Upper lobe of right lung (tissue), 1 donor: ENCODE results near the gene TEX36. TPM values are rescaled to one million over a fixed set of nuclear protein-coding genes. Genes with fewer than 3 reads are reported as not detected.
"Not testable (repeated sequence)": the region's sequence is repeated elsewhere in the genome, so short reads cannot be mapped to it uniquely, and the experiment has no call there.

Experiments used
- ATAC-seq: fragments of 200-7000 bp; cut with Tn5 transposase; one replicate; pipeline ENCODE4 v1.9.1; 2020; ENCODE audit warnings: mild to moderate bottlenecking, moderate library complexity
- DNase-seq: peaks from one replicate; pipeline ENCODE4 v3.0.0-alpha.2; 2020
- H3K27ac ChIP-seq: fragments of 200-600 bp; one replicate; pipeline ENCODE4 v1.8.0; 2022
- H3K27me3 ChIP-seq: fragments of 200-600 bp; one replicate; pipeline ENCODE4 v1.8.0; 2022; ENCODE audit warnings: mild to moderate bottlenecking
- H3K36me3 ChIP-seq: fragments of 200-600 bp; one replicate; pipeline ENCODE4 v1.8.0; 2022
- H3K4me1 ChIP-seq: fragments of 200-600 bp; one replicate; pipeline ENCODE4 v1.8.0; 2022
- H3K4me3 ChIP-seq: fragments of 200-600 bp; one replicate; pipeline ENCODE4 v1.8.0; 2022; ENCODE audit warnings: mild to moderate bottlenecking
- H3K9me3 ChIP-seq: fragments of 200-600 bp; one replicate; pipeline ENCODE4 v1.8.0; 2022
- CTCF ChIP-seq: fragments of 200-600 bp; IDR thresholded peaks from one replicate; pipeline ENCODE4 v1.8.0; 2022; ENCODE audit warnings: antibody characterized with exemption
- intact Hi-C: fragments of 100-400 bp; cut with DNase I; formaldehyde crosslinking; loops from one replicate; pipeline ENCODE4 v1.11.0; 2022
- total RNA-seq: library from RNA; stranded (reverse); fragmentation: NEBNext Ultra II Directional; extraction: Animal tissue kit (Norgen Biotek cat#: 25700); gene quantifications from one replicate; pipeline ENCODE4 v1.2.1, GENCODE V29; 2021
- donor health status: DM: no; HTN: yes; CAD: no; lungs with severe emphysema.

TEX36 gene
- total RNA-seq, 1 donor from 2014 or later, result not detected

GRCh38 chr10:125661941-125662515 is 20.9 kb downstream of the TEX36 start:
- no peak for TF ChIP-seq CTCF
- no peaks in the 10 kb centered on the region for H3K9me3 ChIP-seq
- H3K27me3 ChIP-seq, result no peaks in the 10 kb centered on the region
- intact Hi-C loops, result no loop called here
- no peaks in the 10 kb centered on the region for H3K36me3 ChIP-seq
- DNase-seq (no peak), ATAC-seq (no peak)
- H3K27ac ChIP-seq, result no peak overlapping the region
- H3K4me1 ChIP-seq, result no peaks in the 10 kb centered on the region
- no peak overlapping the region for H3K4me3 ChIP-seq

GRCh38 chr10:125661431-125661940 is 21.5 kb downstream of the TEX36 start:
- Histone ChIP-seq H3K4me3 (no peak overlapping the region), H3K9me3 (no peaks in the 10 kb centered on the region), H3K27me3 (no peaks in the 10 kb centered on the region), H3K4me1 (no peaks in the 10 kb centered on the region), H3K36me3 (no peaks in the 10 kb centered on the region), H3K27ac (no peak overlapping the region)
- intact Hi-C loops, result no loop called here
- no peak for DNase-seq
- TF ChIP-seq CTCF, result no peak
- ATAC-seq, result peak; percentile 10

- ATAC-seq (no peak), DNase-seq (no peak)
- no peaks in the 10 kb centered on the region for H3K27me3 ChIP-seq
- H3K9me3 ChIP-seq, result no peaks in the 10 kb centered on the region
- H3K27ac ChIP-seq, result no peak overlapping the region
- H3K4me1 ChIP-seq, result no peaks in the 10 kb centered on the region
- no peak overlapping the region for H3K4me3 ChIP-seq
- intact Hi-C loops, result no loop called here
- TF ChIP-seq CTCF, result no peak
- H3K36me3 ChIP-seq, result no peaks in the 10 kb centered on the region
These were observed 23.9 kb downstream of the TEX36 start for GRCh38 chr10:125659071-125659470.

GRCh38 chr10:125656523-125656922 is 26.4 kb downstream of the TEX36 start:
- Histone ChIP-seq H3K27ac (no peak overlapping the region), H3K36me3 (no peaks in the 10 kb centered on the region), H3K4me1 (no peaks in the 10 kb centered on the region), H3K27me3 (no peaks in the 10 kb centered on the region), H3K4me3 (no peak overlapping the region), H3K9me3 (no peaks in the 10 kb centered on the region)
- intact Hi-C loops, result no loop called here
- no peak for TF ChIP-seq CTCF
- DNase-seq, result no peak
- no peak for ATAC-seq

GRCh38 chr10:125653113-125653512 is 29.9 kb downstream of the TEX36 start:
- H3K27ac ChIP-seq, H3K27me3 ChIP-seq, ATAC-seq, H3K36me3 ChIP-seq, intact Hi-C loops, H3K9me3 ChIP-seq, H3K4me1 ChIP-seq, H3K4me3 ChIP-seq, DNase-seq: not testable (repeated sequence)

- no peak for ATAC-seq
- TF ChIP-seq CTCF, result no peak
- no peak overlapping the region for H3K27ac ChIP-seq
These were observed 36.7 kb downstream of the TEX36 start for GRCh38 chr10:125646311-125646710.

More at GRCh38 chr10:125646311-125646710, 36.7 kb downstream of the TEX36 start:
- Histone ChIP-seq H3K27me3 (no peaks in the 10 kb centered on the region), H3K9me3 (no peaks in the 10 kb centered on the region), H3K36me3 (no peaks in the 10 kb centered on the region), H3K4me3 (no peak overlapping the region), H3K4me1 (no peaks in the 10 kb centered on the region)
- intact Hi-C loops, result no loop called here
- no peak for DNase-seq
